Measurements from ENCODE around the gene KMT5B.

- TF ChIP-seq TAF1 (IDR thresholded peaks at IDR 0.05; ENCODE audit: borderline replicate concordance, low read depth, low read length) (no peak), POLR2A (IDR thresholded peaks at IDR 0.05; ENCODE audit: low read depth, low read length) (no peak; the same call in 1 of the 2 replicates), ZBED1 (IDR thresholded peaks at IDR 0.05; ENCODE audit: borderline replicate concordance) (no peak), SUPT20H (IDR thresholded peaks at IDR 0.05; ENCODE audit: borderline replicate concordance, control insufficient read depth, low read depth, low read length) (no peak), FOS (IDR thresholded peaks at IDR 0.05; ENCODE audit: borderline replicate concordance, extremely low read depth, insufficient read length) (no peak), POLR2AphosphoS5 (IDR thresholded peaks at IDR 0.05; ENCODE audit: low read length) (no peak), POU2F2 (IDR thresholded peaks at IDR 0.05; ENCODE audit: borderline replicate concordance, low read depth, low read length) (peak; percentile 45; the same call in 1 of the 3 replicates), EED (IDR thresholded peaks at IDR 0.05; ENCODE audit: low read depth) (no peak)
- TF ChIP-seq, protein P1, sequence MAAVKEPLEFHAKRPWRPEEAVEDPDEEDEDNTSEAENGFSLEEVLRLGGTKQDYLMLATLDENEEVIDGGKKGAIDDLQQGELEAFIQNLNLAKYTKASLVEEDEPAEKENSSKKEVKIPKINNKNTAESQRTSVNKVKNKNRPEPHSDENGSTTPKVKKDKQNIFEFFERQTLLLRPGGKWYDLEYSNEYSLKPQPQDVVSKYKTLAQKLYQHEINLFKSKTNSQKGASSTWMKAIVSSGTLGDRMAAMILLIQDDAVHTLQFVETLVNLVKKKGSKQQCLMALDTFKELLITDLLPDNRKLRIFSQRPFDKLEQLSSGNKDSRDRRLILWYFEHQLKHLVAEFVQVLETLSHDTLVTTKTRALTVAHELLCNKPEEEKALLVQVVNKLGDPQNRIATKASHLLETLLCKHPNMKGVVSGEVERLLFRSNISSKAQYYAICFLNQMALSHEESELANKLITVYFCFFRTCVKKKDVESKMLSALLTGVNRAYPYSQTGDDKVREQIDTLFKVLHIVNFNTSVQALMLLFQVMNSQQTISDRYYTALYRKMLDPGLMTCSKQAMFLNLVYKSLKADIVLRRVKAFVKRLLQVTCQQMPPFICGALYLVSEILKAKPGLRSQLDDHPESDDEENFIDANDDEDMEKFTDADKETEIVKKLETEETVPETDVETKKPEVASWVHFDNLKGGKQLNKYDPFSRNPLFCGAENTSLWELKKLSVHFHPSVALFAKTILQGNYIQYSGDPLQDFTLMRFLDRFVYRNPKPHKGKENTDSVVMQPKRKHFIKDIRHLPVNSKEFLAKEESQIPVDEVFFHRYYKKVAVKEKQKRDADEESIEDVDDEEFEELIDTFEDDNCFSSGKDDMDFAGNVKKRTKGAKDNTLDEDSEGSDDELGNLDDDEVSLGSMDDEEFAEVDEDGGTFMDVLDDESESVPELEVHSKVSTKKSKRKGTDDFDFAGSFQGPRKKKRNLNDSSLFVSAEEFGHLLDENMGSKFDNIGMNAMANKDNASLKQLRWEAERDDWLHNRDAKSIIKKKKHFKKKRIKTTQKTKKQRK (IDR thresholded peaks at IDR 0.05; ENCODE audit: low read depth, low read length) = no peak
- TF ChIP-seq, protein P2, sequence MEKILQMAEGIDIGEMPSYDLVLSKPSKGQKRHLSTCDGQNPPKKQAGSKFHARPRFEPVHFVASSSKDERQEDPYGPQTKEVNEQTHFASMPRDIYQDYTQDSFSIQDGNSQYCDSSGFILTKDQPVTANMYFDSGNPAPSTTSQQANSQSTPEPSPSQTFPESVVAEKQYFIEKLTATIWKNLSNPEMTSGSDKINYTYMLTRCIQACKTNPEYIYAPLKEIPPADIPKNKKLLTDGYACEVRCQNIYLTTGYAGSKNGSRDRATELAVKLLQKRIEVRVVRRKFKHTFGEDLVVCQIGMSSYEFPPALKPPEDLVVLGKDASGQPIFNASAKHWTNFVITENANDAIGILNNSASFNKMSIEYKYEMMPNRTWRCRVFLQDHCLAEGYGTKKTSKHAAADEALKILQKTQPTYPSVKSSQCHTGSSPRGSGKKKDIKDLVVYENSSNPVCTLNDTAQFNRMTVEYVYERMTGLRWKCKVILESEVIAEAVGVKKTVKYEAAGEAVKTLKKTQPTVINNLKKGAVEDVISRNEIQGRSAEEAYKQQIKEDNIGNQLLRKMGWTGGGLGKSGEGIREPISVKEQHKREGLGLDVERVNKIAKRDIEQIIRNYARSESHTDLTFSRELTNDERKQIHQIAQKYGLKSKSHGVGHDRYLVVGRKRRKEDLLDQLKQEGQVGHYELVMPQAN (conservative IDR thresholded peaks at IDR 0.05) = no peak
These were observed 44.6 kb upstream of the KMT5B start for GRCh38 chr11:68257477-68258362.
